GM18511 (cell line): Measurements from ENCODE around the gene CNP.
"Not testable (repeated sequence)": the region's sequence is repeated elsewhere in the genome, so short reads cannot be mapped to it uniquely, and the experiment has no call there.

Source experiments
- ATAC-seq: cut with Tn5 transposase; IDR thresholded peaks from one replicate; pipeline ENCODE4 v1.9.1; 2021; ENCODE audit warnings: mild to moderate bottlenecking, moderate library complexity; ENCODE audit not compliant: unreplicated experiment

CNP gene

DNA sequence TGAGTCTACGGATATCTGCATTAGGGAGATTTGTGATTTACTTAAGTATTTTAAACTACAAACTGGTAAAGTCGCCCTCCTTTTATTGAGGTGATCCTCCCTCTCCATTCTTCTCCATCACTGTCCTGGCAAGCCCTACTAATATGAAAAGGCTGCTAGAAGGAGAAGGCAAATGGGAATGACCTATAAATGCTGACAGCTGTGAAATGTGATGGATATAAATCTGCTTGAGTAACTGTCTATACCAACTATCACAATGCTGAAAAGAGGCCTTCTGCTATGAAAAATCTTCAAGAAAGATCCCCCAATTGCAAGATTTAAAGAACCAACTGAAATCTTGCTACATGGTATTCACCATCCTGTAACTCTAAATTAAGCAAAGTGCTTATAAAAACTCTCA lies 35.1 kb downstream of the CNP start:
- no peak for ATAC-seq

DNA sequence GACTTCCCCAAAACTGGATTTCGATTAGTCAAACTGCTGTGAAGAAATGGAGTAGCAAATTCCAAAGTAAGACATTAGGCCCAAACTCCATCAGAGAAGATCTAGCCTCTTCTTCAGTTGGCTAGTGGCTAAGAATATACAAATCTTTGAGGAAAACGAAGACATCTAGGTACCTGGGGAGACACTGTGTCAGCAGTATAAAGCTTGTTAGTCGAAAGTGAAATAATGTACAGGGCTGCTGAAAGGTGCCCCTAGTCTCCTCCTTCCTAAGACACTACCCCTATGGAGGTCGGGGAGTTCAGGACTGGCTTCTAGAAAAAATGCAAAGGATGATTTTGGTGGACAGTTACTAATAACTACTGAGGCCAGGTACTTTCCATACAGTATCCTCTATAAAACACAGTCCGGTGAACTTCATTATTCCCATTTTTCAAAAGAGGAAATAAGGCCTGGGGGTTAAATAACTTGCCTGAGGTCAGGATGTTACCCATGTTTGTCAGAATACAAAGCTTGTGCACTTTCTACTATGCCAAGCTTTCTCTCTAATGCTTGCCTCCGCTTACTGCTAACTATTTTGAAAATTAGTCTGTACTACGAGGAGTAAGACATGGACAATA lies 35.7 kb downstream of the CNP start:
- ATAC-seq, result no peak

DNA sequence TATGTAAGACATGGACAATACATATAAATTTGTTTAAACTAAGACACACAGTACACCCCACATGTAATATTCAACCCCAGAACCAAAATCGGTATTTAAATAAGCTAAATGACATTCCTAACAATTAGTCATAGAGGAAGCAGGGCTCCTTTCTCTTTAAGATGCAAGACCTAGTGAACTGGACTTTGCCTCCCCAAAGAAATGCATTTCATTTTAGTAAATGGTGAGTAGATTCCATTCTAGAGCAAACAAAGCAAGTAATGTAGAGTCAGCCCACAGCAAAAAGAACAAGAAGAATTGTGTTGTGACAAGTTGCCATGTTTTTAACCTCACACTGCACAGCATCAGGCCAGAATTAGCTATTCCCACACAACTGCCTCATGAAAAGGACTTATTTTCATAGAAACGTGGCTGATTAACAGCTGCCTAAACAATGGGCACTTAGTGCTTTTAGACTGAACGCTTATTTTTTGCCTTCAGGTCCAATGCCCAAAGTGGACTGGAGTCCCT lies 36.3 kb downstream of the CNP start:
- ATAC-seq, result no peak

DNA sequence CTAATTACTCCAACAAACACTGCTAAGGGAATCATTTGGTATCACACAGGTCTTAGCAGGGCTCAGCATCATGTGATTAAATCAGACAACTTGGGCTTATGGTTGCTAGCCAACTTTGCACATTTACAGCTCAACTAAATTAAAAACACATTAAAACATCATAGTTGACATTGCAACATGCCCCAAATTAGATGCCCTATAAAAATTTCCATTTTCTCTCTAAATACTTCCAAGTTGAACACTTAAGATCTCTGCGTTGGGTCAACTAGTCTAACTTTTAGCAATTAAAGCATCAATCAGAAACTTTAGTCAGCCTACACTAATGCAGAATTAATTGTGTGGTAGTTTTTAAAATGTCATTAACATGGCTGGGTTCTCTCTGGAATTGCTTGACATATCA lies 38.6 kb downstream of the CNP start:
- no peak for ATAC-seq

GRCh38 chr17:42009170-42009569 lies 42.6 kb downstream of the CNP start:
- no peak for ATAC-seq

DNA sequence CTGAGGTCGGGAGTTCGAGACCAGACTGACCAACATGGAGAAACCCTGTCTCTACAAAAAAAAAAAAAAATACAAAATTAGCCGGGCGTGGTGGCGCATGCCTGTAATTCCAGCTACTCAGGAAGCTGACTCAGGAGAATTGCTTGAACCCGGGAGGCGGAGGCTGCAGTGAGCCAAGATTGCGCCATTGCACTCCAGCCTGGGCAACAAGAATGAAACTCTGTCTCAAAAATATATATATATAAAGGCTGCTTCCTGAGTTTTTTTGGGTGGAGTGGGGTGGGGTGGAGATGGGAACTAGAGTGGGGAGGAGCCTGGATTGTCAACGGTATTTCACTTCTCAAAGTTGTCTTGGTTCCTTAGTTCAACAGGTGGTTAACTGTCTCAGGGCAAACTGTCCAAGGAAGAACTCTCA lies 43.7 kb downstream of the CNP start:
- ATAC-seq, result not testable (repeated sequence)

GRCh38 chr17:42010898-42011516 lies 44.4 kb downstream of the CNP start:
- ATAC-seq, result no peak

DNA sequence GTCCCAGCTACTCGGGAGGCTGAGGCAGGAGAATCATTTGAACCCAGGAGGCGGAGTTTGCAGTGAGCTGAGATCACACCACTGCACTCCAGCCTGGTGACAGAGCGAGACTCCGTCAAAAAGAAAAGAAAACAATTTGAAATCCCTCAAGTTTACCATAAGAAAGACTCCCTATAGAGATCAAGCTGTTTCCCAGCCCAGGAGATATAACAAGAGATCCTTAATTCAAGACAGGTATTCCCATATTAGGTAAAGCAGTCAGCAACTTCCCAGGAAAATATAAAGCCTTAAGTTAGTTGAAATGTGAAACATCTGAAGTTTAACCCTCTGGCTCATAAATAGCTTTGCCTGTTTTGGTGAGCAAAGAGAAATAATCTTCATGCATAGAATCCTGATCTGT lies 45.8 kb downstream of the CNP start:
- ATAC-seq, result not testable (repeated sequence)

- not testable (repeated sequence) for ATAC-seq
Measured at GRCh38 chr17:42013740-42014139, 47.1 kb downstream of the CNP start.

GRCh38 chr17:42016411-42016831 lies 49.8 kb downstream of the CNP start:
- ATAC-seq, result no peak

- ATAC-seq, result peak; percentile 77
Measured at GRCh38 chr17:42016941-42017865, 50.6 kb downstream of the CNP start, which contains the start of gene DNAJC7. DNAJC7 (minus strand) TSS chr17:42017439; CDS start chr17:42017416, 23 bp downstream.

DNA sequence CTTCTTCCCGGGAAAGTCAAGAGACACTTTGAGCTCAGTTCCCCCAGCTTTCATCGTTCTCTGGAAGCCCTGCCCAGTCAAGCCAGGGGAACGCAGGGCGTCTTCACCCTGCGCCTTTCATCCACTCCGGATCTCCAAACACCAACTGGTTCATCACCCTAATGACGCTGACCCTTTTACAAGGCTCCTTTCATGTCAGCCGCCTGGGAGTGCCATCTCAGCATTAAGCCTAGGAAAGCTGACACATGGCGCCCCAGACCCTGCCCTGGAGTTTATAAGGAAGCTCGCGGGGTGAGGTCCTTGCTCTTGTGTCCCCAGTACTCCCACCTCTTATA lies 51.2 kb downstream of the CNP start:
- no peak for ATAC-seq

GRCh38 chr17:42018339-42018738 lies 51.7 kb downstream of the CNP start:
- no peak for ATAC-seq

- ATAC-seq, result no peak
Measured at GRCh38 chr17:42018988-42019387, 52.4 kb downstream of the CNP start.

DNA sequence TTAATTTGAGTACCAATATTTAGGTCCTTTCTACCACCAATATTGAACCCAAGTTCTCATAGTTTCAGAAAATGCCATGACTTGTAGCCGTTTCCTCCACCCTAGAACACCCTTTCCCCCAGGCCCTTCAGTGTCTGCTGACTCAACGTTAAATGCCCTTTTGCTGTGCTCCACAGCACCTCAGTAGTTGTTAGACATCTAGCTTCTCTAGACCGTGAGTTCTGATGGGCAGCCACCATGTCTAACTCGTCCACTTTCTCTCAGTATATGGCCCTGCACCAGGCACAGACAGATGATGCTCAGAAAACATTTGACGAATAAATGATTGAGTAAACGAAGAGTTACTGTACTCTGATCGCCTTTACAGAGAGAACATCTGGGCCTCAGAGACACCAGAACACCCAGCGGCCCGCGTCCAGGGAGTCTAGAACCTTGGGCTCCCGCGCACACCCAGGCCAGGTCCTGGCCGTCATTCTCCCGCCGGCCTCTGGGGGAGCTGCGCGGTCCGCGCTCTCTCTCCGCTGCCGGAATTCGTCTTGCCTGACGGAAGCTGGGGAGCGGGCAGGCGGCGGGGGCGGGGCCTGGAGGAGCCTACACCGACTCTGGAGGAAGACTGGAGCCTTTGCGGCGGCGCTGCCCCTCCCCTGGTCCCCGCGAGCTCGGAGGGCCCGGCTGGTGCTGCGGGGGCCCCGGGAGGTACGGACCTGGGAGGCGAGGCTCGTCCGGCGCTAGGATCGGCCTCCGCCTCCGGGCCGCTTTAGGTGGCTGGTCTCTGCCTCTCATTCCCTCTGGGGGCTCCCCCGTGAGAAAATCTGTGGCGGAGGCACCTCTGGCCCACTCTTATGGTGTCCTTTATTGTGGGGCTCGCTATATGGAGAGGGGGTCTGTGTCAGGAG lies 53.2 kb downstream of the CNP start, which contains the start of gene NKIRAS2:
NKIRAS2 (plus strand) TSS at position 582 of the 896 bp plus-strand sequence. CDS start 1,488 bp downstream, outside the sequence.
- ATAC-seq, result peak; percentile 58

DNA sequence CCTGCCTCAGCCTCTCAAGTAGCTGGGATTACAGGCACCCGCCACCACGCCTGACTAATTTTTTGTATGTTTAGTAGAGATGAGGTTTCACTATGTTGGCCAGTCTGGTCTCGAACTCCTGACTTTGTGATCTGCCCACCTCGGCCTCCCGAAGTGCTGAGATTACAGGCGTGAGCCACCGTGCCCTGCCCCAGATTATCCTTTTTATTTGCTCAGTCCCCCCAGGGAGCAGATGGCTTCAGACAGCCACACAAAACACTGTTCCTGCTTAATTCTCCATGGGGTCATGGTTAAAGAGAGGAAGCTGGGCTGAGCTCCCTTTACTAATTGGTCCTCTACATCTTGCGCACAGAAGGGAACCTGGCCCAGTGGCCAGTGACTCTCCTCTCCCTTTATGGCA lies 54.2 kb downstream of the CNP start:
- ATAC-seq, result not testable (repeated sequence)

GRCh38 chr17:42023524-42024349 lies 57.1 kb downstream of the CNP start:
- ATAC-seq, result no peak

- ATAC-seq, result no peak
Measured at GRCh38 chr17:42025191-42025579, 58.6 kb downstream of the CNP start.

DNA sequence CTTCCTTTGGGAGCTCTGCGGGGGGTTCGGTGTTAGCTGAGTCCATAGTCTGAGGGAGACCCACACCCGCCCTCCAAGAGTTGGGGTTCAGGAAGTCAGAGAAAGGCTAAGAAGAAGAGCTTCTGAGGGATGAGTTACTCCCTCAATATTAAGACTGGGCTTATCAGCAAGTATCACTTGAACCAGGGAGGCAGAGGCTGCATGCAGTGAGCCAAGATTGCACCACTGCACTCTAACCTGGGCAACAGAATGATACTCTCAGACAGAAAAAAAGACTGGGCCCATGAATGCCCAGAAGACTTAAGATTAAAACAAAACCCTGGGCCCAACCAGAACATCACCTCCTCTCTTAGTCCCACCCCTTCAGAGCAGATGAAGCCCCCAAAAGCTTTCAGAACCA lies 59.3 kb downstream of the CNP start:
- ATAC-seq, result no peak
